Smooth muscle cell (in vitro differentiated cells): ENCODE measurements around the gene LONP1. TPM values are rescaled to one million over a fixed set of nuclear protein-coding genes. Genes with fewer than 3 reads are reported as not detected.

ENCODE experiments used
- DNase-seq: peaks from one replicate; lab custom pipeline; 2025; ENCODE audit not compliant: unreplicated experiment; lab: John Stamatoyannopoulos, UW
- H2AFZ ChIP-seq: fragments of 200-600 bp; sonication (generic); 2 replicates; pipeline ENCODE4 v1.6.0; 2016; ENCODE audit warnings: antibody characterized with exemption, low read depth, mild to moderate bottlenecking
- H3F3A ChIP-seq: fragments of 200-600 bp; sonication (generic); 2 replicates; pipeline ENCODE4 v1.6.0; 2017; ENCODE audit warnings: antibody characterized with exemption, low read depth
- H3K27ac ChIP-seq: fragments of 200-600 bp; sonication (generic); 2 replicates; pipeline ENCODE4 v1.5.1; 2016; ENCODE audit warnings: low read depth, mild to moderate bottlenecking
- H3K27me3 ChIP-seq: fragments of 200-600 bp; sonication (generic); 2 replicates; pipeline ENCODE4 v1.6.1; 2016; ENCODE audit warnings: low read depth, mild to moderate bottlenecking
- H3K36me3 ChIP-seq: fragments of 200-600 bp; sonication (generic); 2 replicates; pipeline ENCODE4 v1.5.1; 2016; ENCODE audit warnings: low read depth
- H3K4me1 ChIP-seq: fragments of 200-600 bp; sonication (generic); 2 replicates; pipeline ENCODE4 v1.5.1; 2016; ENCODE audit warnings: low read depth
- H3K4me2 ChIP-seq: fragments of 200-600 bp; sonication (generic); 2 replicates; pipeline ENCODE4 v1.6.0; 2016; ENCODE audit warnings: mild to moderate bottlenecking
- H3K4me3 ChIP-seq: fragments of 200-600 bp; sonication (generic); 2 replicates; pipeline ENCODE4 v1.5.1; 2016; ENCODE audit warnings: mild to moderate bottlenecking
- H3K79me2 ChIP-seq: fragments of 200-600 bp; sonication (generic); 2 replicates; pipeline ENCODE4 v1.6.0; 2016; ENCODE audit warnings: low read depth, mild to moderate bottlenecking
- H3K9ac ChIP-seq: fragments of 200-600 bp; sonication (generic); 2 replicates; pipeline ENCODE4 v1.6.0; 2016; ENCODE audit warnings: low read depth
- H3K9me3 ChIP-seq: fragments of 200-600 bp; sonication (generic); replicated peaks from 2 replicates; pipeline ENCODE4 v1.5.1; 2016; ENCODE audit warnings: low read depth
- H4K20me1 ChIP-seq: fragments of 200-600 bp; sonication (generic); 2 replicates; pipeline ENCODE4 v1.6.0; 2016; ENCODE audit warnings: low read depth
- CTCF ChIP-seq: fragments of 200-600 bp; sonication (generic); IDR thresholded peaks from 2 replicates; pipeline ENCODE4 v1.5.1; 2017; ENCODE audit warnings: borderline replicate concordance, mild to moderate bottlenecking, antibody characterized with exemption; ENCODE audit not compliant: insufficient read depth, poor library complexity, severe bottlenecking
- WGBS: methylation state at CpG from one replicate; pipeline ENCODE4 v1.1.7; 2016; ENCODE audit warnings: low lambda C conversion rate; 5-methylcytosine and 5-hydroxymethylcytosine counted together
- polyA plus RNA-seq: library from polyadenylated mRNA; unstranded; fragments of >200 nt; fragmentation: Nextera tagmentation; extraction: Ambion mirVana; gene quantifications from 2 replicates; pipeline ENCODE4 v1.2.1, GENCODE V29; 2016
- total RNA-seq: library from RNA; depleted of rRNA; stranded (reverse); fragments of >200 nt; gene quantifications from 2 replicates; pipeline ENCODE4 v1.2.3, GENCODE V29; 2014

Gene LONP1
- total and polyA plus RNA-seq, 2 experiments from 2014 or later = 31.6 to 67.7 TPM

GRCh38 chr19:5707576-5708575 is 12.1 kb downstream of the LONP1 start:
- Histone ChIP-seq H3K79me2 (no peaks in the 10 kb centered on the region), H3K4me1 (no peaks in the 10 kb centered on the region), H4K20me1 (peaks cover 48% of the 10 kb centered on the region), H3K27ac (no peak overlapping the region), H2AFZ (no peak overlapping the region), H3K27me3 (no peaks in the 10 kb centered on the region), H3K9me3 (no peaks in the 10 kb centered on the region), H3K4me3 (no peak overlapping the region), H3K9ac (no peak overlapping the region), H3F3A (no peaks in the 10 kb centered on the region), H3K36me3 (no peaks in the 10 kb centered on the region), H3K4me2 (no peak overlapping the region)
- WGBS = 99% methylated on average over 35 of the region's 37 CpGs
- no peak for DNase-seq
- no peak for TF ChIP-seq CTCF

GRCh38 chr19:5706876-5707573 is 12.9 kb downstream of the LONP1 start:
- Histone ChIP-seq H4K20me1 (peaks cover 39% of the 10 kb centered on the region), H3K9me3 (no peaks in the 10 kb centered on the region), H3K27ac (no peak overlapping the region), H3K4me1 (no peaks in the 10 kb centered on the region), H3K4me3 (no peak overlapping the region), H3K4me2 (no peak overlapping the region), H3K36me3 (no peaks in the 10 kb centered on the region), H3K27me3 (no peaks in the 10 kb centered on the region), H3F3A (no peaks in the 10 kb centered on the region), H3K79me2 (no peaks in the 10 kb centered on the region), H3K9ac (no peak overlapping the region), H2AFZ (no peak overlapping the region)
- 99% methylated on average over 35 of the region's 35 CpGs for WGBS
- TF ChIP-seq CTCF = no peak
- no peak for DNase-seq

GRCh38 chr19:5705552-5705951 is 14.4 kb downstream of the LONP1 start:
- 91% methylated on average over 16 of the region's 16 CpGs for WGBS
- Histone ChIP-seq H3K79me2 (no peaks in the 10 kb centered on the region), H4K20me1 (peaks cover 33% of the 10 kb centered on the region), H3K4me2 (no peak overlapping the region), H3F3A (no peaks in the 10 kb centered on the region), H2AFZ (no peak overlapping the region), H3K9me3 (no peaks in the 10 kb centered on the region), H3K27me3 (no peaks in the 10 kb centered on the region), H3K36me3 (no peaks in the 10 kb centered on the region), H3K27ac (no peak overlapping the region), H3K9ac (no peak overlapping the region), H3K4me3 (no peak overlapping the region), H3K4me1 (no peaks in the 10 kb centered on the region)
- no peak for TF ChIP-seq CTCF
- DNase-seq = no peak
